Ovary (tissue), 9 donors: ENCODE measurements around the gene ABCA2. TPM values are rescaled to one million over a fixed set of nuclear protein-coding genes. Genes with fewer than 3 reads are reported as not detected.

ENCODE experiments used
- DNase-seq, 5 donors: peaks; one replicate each; pipeline ENCODE4 v3.0.0-alpha.2; 2019 to 2020
- H3K27ac ChIP-seq, 2 donors: fragments of 200-600 bp; one replicate each; pipeline versions ENCODE4 v1.5.1 to v1.8.0; 2019 to 2022
- H3K27me3 ChIP-seq: fragments of 200-600 bp; one replicate; pipeline ENCODE4 v1.8.0; 2022
- H3K36me3 ChIP-seq: fragments of 200-600 bp; sonication (generic); one replicate; pipeline ENCODE4 v1.5.1; 2019
- H3K4me1 ChIP-seq: one replicate; pipeline ENCODE4 v1.8.1; 2013; ENCODE audit warnings: mild to moderate bottlenecking, moderate library complexity; ENCODE audit not compliant: insufficient read depth
- H3K4me3 ChIP-seq: fragments of 200-600 bp; sonication (generic); one replicate; pipeline ENCODE4 v1.5.1; 2017
- H3K9me3 ChIP-seq, 2 donors: fragments of 200-600 bp in 1 of 2; sonication (generic) in 1 of 2; one replicate each; pipeline versions ENCODE4 v1.5.1 to v1.8.1; 2013 to 2019; ENCODE audit warnings: mild to moderate bottlenecking in 1 of 2, moderate library complexity in 1 of 2
- CTCF ChIP-seq, 3 donors: fragments of 450-650 bp in 2 of 3; fragments of 200-600 bp in 1 of 3; IDR thresholded peaks; one replicate each; pipeline versions ENCODE4 v1.5.1 to v1.8.0; 2016 to 2022; ENCODE audit warnings: antibody characterized with exemption in 3 of 3, mild to moderate bottlenecking in 1 of 3
- EP300 ChIP-seq: sonication (generic); formaldehyde crosslinking; IDR thresholded peaks from one replicate; pipeline ENCODE4 v1.6.1; 2017; ENCODE audit warnings: antibody characterized with exemption
- POLR2A ChIP-seq: fragments of 450-650 bp; IDR thresholded peaks from one replicate; pipeline ENCODE4 v1.6.1; 2017; ENCODE audit warnings: antibody characterized with exemption, mild to moderate bottlenecking, moderate library complexity
- WGBS, 3 donors: extraction: QIAGEN DNeasy Blood & Tissue Kit in 1 of 3; methylation state at CpG; one replicate each; pipeline versions ENCODE4 v1.1.5 to v1.1.7; 2013 to 2017; 5-methylcytosine and 5-hydroxymethylcytosine counted together
- intact Hi-C, 4 donors: fragments of 100-400 bp; cut with DNase I; formaldehyde crosslinking; loops; one replicate each; pipeline versions ENCODE4 v1.11.0 to v1.15.1; 2022 to 2023
- polyA plus RNA-seq, 2 donors: library from polyadenylated mRNA; stranded (reverse); fragments of 200-250 nt in 1 of 2; fragments of 350-450 nt in 1 of 2; fragmentation: Illumina TruSeq in 1 of 2; extraction: RNeasy Lipid Tissue Mini Kit (QIAGEN cat#74804) in 1 of 2; gene quantifications; one replicate each; pipeline ENCODE4 v1.2.3, GENCODE V29; 2013 to 2014
- total RNA-seq, 7 donors: library from RNA; depleted of rRNA in 2 of 7; stranded (reverse); fragments of >200 nt in 2 of 7; fragmentation: NEBNext Ultra II Directional in 3 of 7; extraction: Animal tissue kit (Norgen Biotek cat#: 25700) in 3 of 7; gene quantifications; one replicate each; pipeline versions ENCODE4 v1.1.0 to v1.2.4, GENCODE V29; 2016 to 2023
- donor health status: DM: no; HTN: no; CAD: no; lungs with moderate emphysema.
- donor health status: DM: no; HTN: no; CAD: no.
- donor health status: Bipolar disorder and iron deficiency.
- donor health status: DM: yes; HTN: yes; CAD: no.
- donor health status: DM: no; HTN: no; CAD: no.
- donor health status: DM: yes; HTN: yes; CAD: no.

The ABCA2 gene
- total and polyA plus RNA-seq, 9 donors = 2.0 to 26.9 (median 12.3) TPM

- intact Hi-C loops = no loop called here
- Histone ChIP-seq H3K36me3 (no peaks in the 10 kb centered on the region), H3K9me3 (no peaks in the 10 kb centered on the region), H3K27me3 (no peaks in the 10 kb centered on the region), H3K4me1 (no peaks in the 10 kb centered on the region), H3K4me3 (no peak overlapping the region), H3K27ac (no peak overlapping the region)
- DNase-seq = no peak
- 54 to 60% (median 58%) methylated on average over 17 of the region's 17 CpGs for WGBS, 3 donors
- no peak for TF ChIP-seq EP300
- TF ChIP-seq CTCF (IDR thresholded peaks at IDR 0.05) = no peak
- TF ChIP-seq POLR2A = no peak
These were observed 59.5 kb downstream of the ABCA2 start for GRCh38 chr9:136968333-136969127.

- H3K4me3 ChIP-seq = no peak overlapping the region
- H3K4me1 ChIP-seq = no peaks in the 10 kb centered on the region
- WGBS, 3 donors = 9 to 17% (median 14%) methylated on average over 23 of the region's 23 CpGs
- no peaks in the 10 kb centered on the region for H3K27me3 ChIP-seq
- TF ChIP-seq EP300 (no peak), CTCF (IDR thresholded peaks at IDR 0.05) (no peak), POLR2A (no peak)
- intact Hi-C loops = no loop called here
- no peak overlapping the region for H3K27ac ChIP-seq
- DNase-seq = no peak
- H3K36me3 ChIP-seq = no peaks in the 10 kb centered on the region
- H3K9me3 ChIP-seq = no peaks in the 10 kb centered on the region
These were observed 62.1 kb downstream of the ABCA2 start for GRCh38 chr9:136965771-136966484.

- Histone ChIP-seq H3K4me3 (no peak overlapping the region), H3K27ac (no peak overlapping the region), H3K27me3 (no peaks in the 10 kb centered on the region), H3K9me3 (no peaks in the 10 kb centered on the region), H3K4me1 (no peaks in the 10 kb centered on the region), H3K36me3 (no peaks in the 10 kb centered on the region)
- 69 to 72% (median 71%) methylated on average over 26 of the region's 26 CpGs for WGBS, 3 donors
- no peak for TF ChIP-seq EP300
- no peak for TF ChIP-seq CTCF (IDR thresholded peaks at IDR 0.05)
- no peak for TF ChIP-seq POLR2A
- no peak for DNase-seq
- intact Hi-C loops = no loop called here
These were observed 63.1 kb downstream of the ABCA2 start for GRCh38 chr9:136964833-136965422.

GRCh38 chr9:136964171-136964689, 63.8 kb downstream of the ABCA2 start:
- Histone ChIP-seq H3K9me3 (no peaks in the 10 kb centered on the region), H3K4me1 (no peaks in the 10 kb centered on the region), H3K4me3 (no peak overlapping the region), H3K36me3 (no peaks in the 10 kb centered on the region), H3K27ac (no peak overlapping the region), H3K27me3 (no peaks in the 10 kb centered on the region)
- intact Hi-C loops = no loop called here
- TF ChIP-seq POLR2A (no peak), EP300 (no peak), CTCF (IDR thresholded peaks at IDR 0.05) (no peak)
- 64 to 79% (median 75%) methylated on average over 14 to 22 of the region's 22 CpGs for WGBS, 3 donors
- DNase-seq = no peak
